Bone marrow (tissue), 2 donors: ENCODE results near the gene SSX4.
"Not testable (repeated sequence)": the region's sequence is repeated elsewhere in the genome, so short reads cannot be mapped to it uniquely, and the experiment has no call there.

ENCODE experiments used
- DNase-seq, 2 donors: peaks; one replicate each; lab custom pipeline; 2025; lab: John Stamatoyannopoulos, UW

Gene SSX4

GRCh38 chrX:48383239-48383638 is at the start of gene SSX4:
Gene SSX4 (plus strand): TSS chrX:48383539. CDS start chrX:48384054, 515 bp downstream.
- not testable (repeated sequence) for DNase-seq

GRCh38 chrX:48346059-48346458 is 37.3 kb upstream of the SSX4 start:
- not testable (repeated sequence) for DNase-seq

GRCh38 chrX:48356315-48357094 is 26.8 kb upstream of the SSX4 start, which contains the start of gene SSX3:
Gene SSX3 (minus strand): TSS chrX:48356703. CDS start chrX:48355249, 1,454 bp downstream.
- not testable (repeated sequence) for DNase-seq

GRCh38 chrX:48357681-48358080 is 25.7 kb upstream of the SSX4 start:
- DNase-seq = no peak

GRCh38 chrX:48359281-48359680 is 24.1 kb upstream of the SSX4 start:
- DNase-seq = not testable (repeated sequence)

GRCh38 chrX:48367717-48368408 is 15.5 kb upstream of the SSX4 start:
- DNase-seq = not testable (repeated sequence)

GRCh38 chrX:48370408-48370807 is 12.9 kb upstream of the SSX4 start:
- not testable (repeated sequence) for DNase-seq

- not testable (repeated sequence) for DNase-seq
Measured at GRCh38 chrX:48396931-48397330, 13.6 kb downstream of the SSX4 start.

GRCh38 chrX:48397825-48398224 is 14.5 kb downstream of the SSX4 start:
- not testable (repeated sequence) for DNase-seq

- not testable (repeated sequence) for DNase-seq
Measured at GRCh38 chrX:48411860-48412259, 28.5 kb downstream of the SSX4 start, which contains the start of gene SSX4B. Gene SSX4B (minus strand): TSS chrX:48411960. CDS start chrX:48411372, 588 bp downstream.

- DNase-seq = not testable (repeated sequence)
Measured at GRCh38 chrX:48427027-48427716, 43.8 kb downstream of the SSX4 start.

GRCh38 chrX:48429606-48430005 is 46.3 kb downstream of the SSX4 start:
- DNase-seq = not testable (repeated sequence)

GRCh38 chrX:48430166-48430565 is 46.8 kb downstream of the SSX4 start:
- DNase-seq = not testable (repeated sequence)

- DNase-seq = not testable (repeated sequence)
Measured at GRCh38 chrX:48433713-48434112, 50.4 kb downstream of the SSX4 start.
